ENCODE measurements around the gene ZNF317. TPM values are rescaled to one million over a fixed set of nuclear protein-coding genes. Genes with fewer than 3 reads are reported as not detected.

ZNF317 gene
- total and polyA plus RNA-seq, 7 donors = 11.4 to 24.5 (median 16.7) TPM

- H3K4me3 ChIP-seq = peak overlapping the region; percentile 74 to 94 (median 84)
- H3K27ac ChIP-seq = peak overlapping the region; percentile 85 to 93 (median 92)
- peaks cover 0 to 28% (median 14%) of the 10 kb centered on the region in 4 donors for H3K4me1 ChIP-seq
- WGBS, 2 donors = 29 to 33% methylated on average over 8 of the region's 8 CpGs
- no peak for DNase-seq
- intact Hi-C loops (cut with DNase I) = loop anchor here (2.0 to 10.0 kb wide), 4 partner anchors 169 to 658 kb away; partner anchors contain the start of genes ZNF426, ZNF562 and ZNF699
- no peak for TF ChIP-seq EP300 (IDR thresholded peaks at IDR 0.05)
- TF ChIP-seq, protein P1, sequence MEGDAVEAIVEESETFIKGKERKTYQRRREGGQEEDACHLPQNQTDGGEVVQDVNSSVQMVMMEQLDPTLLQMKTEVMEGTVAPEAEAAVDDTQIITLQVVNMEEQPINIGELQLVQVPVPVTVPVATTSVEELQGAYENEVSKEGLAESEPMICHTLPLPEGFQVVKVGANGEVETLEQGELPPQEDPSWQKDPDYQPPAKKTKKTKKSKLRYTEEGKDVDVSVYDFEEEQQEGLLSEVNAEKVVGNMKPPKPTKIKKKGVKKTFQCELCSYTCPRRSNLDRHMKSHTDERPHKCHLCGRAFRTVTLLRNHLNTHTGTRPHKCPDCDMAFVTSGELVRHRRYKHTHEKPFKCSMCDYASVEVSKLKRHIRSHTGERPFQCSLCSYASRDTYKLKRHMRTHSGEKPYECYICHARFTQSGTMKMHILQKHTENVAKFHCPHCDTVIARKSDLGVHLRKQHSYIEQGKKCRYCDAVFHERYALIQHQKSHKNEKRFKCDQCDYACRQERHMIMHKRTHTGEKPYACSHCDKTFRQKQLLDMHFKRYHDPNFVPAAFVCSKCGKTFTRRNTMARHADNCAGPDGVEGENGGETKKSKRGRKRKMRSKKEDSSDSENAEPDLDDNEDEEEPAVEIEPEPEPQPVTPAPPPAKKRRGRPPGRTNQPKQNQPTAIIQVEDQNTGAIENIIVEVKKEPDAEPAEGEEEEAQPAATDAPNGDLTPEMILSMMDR (IDR thresholded peaks at IDR 0.05) = no peak
- TF ChIP-seq POLR2AphosphoS5 (IDR thresholded peaks at IDR 0.05) = no peak
- no peak for TF ChIP-seq POLR2A (IDR thresholded peaks at IDR 0.05)
- no peaks in the 10 kb centered on the region for H3K27me3 ChIP-seq
- H3K9me3 ChIP-seq = peaks cover 0 to 2% (median 0%) of the 10 kb centered on the region in 4 donors
- H3K36me3 ChIP-seq = no peaks in the 10 kb centered on the region
These were observed 513 bp upstream of the ZNF317 start for GRCh38 chr19:9139609-9140158.

DNA sequence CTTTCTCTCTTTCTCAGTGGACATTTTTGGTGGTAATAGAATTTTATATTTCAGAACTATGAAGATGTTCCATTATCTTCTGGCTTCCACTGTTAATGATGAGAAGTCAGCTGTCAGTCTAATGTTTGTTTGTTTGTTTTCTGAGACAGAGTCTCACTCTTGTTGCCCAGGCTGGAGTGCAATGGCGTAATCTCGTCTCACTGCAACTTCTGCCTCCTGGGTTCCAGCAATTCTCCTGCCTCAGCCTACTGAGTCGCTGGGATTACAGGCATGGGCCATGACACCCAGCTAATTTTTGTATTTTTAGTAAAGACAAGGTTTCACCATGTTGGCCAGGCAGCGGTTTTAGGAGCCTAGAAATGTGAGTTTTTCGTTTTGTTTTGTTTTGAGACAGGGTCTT, 4.7 kb downstream of the ZNF317 start:
- H3K9me3 ChIP-seq = peaks cover 0 to 7% (median 5%) of the 10 kb centered on the region in 4 donors
- intact Hi-C loops (cut with DNase I) = loop anchor here (10.0 kb wide), 1 partner anchor 530 kb away; the partner anchor contains the start of gene ZNF562
- peaks cover 0 to 24% (median 12%) of the 10 kb centered on the region in 4 donors for H3K4me1 ChIP-seq
- WGBS, 2 donors = 97 to 98% methylated on average over 5 of the region's 5 CpGs
- peaks cover 0 to 10% (median 2%) of the 10 kb centered on the region in 4 donors for H3K36me3 ChIP-seq
- no peaks in the 10 kb centered on the region for H3K27me3 ChIP-seq
- TF ChIP-seq POLR2A (IDR thresholded peaks at IDR 0.05) (no peak), EP300 (IDR thresholded peaks at IDR 0.05) (no peak), POLR2AphosphoS5 (IDR thresholded peaks at IDR 0.05) (no peak)
- TF ChIP-seq, protein P1 (IDR thresholded peaks at IDR 0.05) = no peak
- no peak overlapping the region for H3K27ac ChIP-seq
- no peak for DNase-seq
- no peak overlapping the region for H3K4me3 ChIP-seq

DNA sequence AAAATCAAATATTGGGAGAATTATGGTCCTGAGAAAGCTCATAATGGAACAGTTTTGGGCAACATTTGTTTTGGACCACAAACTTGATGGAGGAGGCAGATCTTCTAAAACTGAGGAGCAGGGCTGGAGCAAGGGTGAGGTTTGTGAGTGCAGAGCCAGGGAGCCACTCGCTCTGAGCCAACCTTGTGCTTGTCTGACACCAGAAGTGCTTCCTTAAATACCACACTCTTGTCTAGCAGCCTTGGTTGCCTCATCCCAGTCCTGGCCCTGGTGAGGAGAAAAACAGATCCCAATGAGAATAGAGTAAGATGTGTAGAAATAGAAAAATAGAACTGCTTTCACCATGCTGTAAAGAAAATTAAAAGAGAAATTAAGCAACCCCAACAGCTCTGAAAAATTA, 6.7 kb downstream of the ZNF317 start:
- Histone ChIP-seq H3K27ac (no peak overlapping the region), H3K36me3 (peaks cover 0 to 10% (median 2%) of the 10 kb centered on the region in 4 donors), H3K27me3 (no peaks in the 10 kb centered on the region), H3K4me3 (no peak overlapping the region), H3K4me1 (peaks cover 0 to 13% (median 3%) of the 10 kb centered on the region in 4 donors), H3K9me3 (peaks cover 0 to 7% (median 5%) of the 10 kb centered on the region in 4 donors)
- no peak for DNase-seq
- intact Hi-C loops (cut with DNase I) = loop anchor here (10.0 kb wide), 1 partner anchor 528 kb away; the partner anchor contains the start of gene ZNF562
- TF ChIP-seq EP300 (IDR thresholded peaks at IDR 0.05) (no peak), POLR2A (IDR thresholded peaks at IDR 0.05) (no peak), POLR2AphosphoS5 (IDR thresholded peaks at IDR 0.05) (no peak)
- TF ChIP-seq, protein P1 (IDR thresholded peaks at IDR 0.05) = no peak
- WGBS, 2 donors = 90 to 98% methylated on average over 1 of the region's 1 CpG

DNA sequence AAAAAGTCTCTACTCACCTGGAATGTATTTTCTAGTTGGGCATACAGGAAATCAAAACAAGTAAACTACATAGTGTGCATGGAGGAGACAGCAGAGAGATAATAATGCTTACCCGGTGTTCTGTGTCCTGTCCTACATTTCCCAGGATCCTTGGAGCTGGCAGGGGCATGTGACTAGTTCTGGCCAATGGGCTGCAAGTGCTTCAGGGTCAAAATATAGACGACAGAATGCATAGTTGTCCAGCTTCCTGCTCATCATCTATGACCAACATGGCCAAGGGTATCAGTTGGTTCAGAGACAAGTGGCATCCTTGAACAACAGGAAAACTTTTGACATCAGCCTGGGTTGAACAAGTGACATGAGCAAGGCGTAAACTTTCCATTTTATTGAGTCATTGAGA, 8.5 kb downstream of the ZNF317 start:
- Histone ChIP-seq H3K4me1 (no peaks in the 10 kb centered on the region), H3K4me3 (no peak overlapping the region), H3K9me3 (peaks cover 0 to 10% (median 6%) of the 10 kb centered on the region in 4 donors), H3K27me3 (no peaks in the 10 kb centered on the region), H3K27ac (no peak overlapping the region), H3K36me3 (peaks cover 0 to 15% (median 6%) of the 10 kb centered on the region in 4 donors)
- WGBS, 2 donors = 98% methylated on average over 3 of the region's 3 CpGs
- intact Hi-C loops (cut with DNase I) = loop anchor here (10.0 kb wide), 1 partner anchor 526 kb away; the partner anchor contains the start of gene ZNF562
- DNase-seq = no peak
- TF ChIP-seq EP300 (IDR thresholded peaks at IDR 0.05) (no peak), POLR2A (IDR thresholded peaks at IDR 0.05) (no peak), POLR2AphosphoS5 (IDR thresholded peaks at IDR 0.05) (no peak)
- TF ChIP-seq, protein P1 (IDR thresholded peaks at IDR 0.05) = no peak
